GM19043 (cell line): ENCODE data around the gene RIC8A.
"Not testable (repeated sequence)": the region's sequence is repeated elsewhere in the genome, so short reads cannot be mapped to it uniquely, and the experiment has no call there.

ENCODE experiments used
- ATAC-seq: cut with Tn5 transposase; IDR thresholded peaks from one replicate; pipeline ENCODE4 v1.9.1; 2021; ENCODE audit warnings: low read depth; ENCODE audit not compliant: unreplicated experiment

The RIC8A gene

DNA sequence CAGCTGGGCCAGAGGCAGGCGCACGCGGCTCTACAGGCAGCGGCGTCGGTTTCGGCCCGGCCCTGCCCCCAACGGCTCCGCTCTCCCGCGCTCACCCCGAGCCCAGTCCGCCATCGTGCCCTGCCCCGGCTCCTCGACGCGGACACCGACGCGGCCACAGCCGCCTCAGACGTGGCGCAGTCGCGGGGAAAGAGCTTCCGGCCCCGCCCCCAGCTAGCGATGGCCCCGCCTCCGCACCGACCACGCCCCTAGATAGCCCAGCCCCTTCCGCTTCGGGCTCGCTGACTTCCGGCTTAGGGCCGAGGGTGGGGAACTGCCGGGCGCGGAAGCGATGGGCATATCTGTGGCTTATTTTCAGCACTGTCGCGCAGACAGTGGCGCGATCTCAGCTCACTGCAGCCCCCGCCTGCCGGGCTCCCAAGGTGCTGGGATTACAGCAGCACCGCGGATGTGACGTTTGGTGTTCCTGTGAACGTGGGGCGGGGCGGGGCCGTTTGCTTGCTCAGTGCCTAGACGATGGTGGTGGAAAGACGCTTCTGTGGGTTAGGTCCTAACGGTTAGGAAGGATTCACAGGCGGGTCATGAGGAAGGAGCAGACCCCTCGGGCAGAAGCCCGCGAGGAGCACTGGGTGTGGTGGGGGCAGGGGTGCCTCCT lies at the start of gene RIC8A, which contains the start of gene BET1L:
TSS of gene RIC8A (plus strand) at position 501 of the 655 bp plus-strand sequence. CDS start 1,147 bp downstream, outside the sequence.
TSS of gene BET1L (minus strand) at position 192 of the 655 bp plus-strand sequence. CDS start at position 114, 78 bp downstream.
- peak; percentile 73 for ATAC-seq

GRCh38 chr11:180242-180641 lies 27.3 kb upstream of the RIC8A start:
- not testable (repeated sequence) for ATAC-seq

DNA sequence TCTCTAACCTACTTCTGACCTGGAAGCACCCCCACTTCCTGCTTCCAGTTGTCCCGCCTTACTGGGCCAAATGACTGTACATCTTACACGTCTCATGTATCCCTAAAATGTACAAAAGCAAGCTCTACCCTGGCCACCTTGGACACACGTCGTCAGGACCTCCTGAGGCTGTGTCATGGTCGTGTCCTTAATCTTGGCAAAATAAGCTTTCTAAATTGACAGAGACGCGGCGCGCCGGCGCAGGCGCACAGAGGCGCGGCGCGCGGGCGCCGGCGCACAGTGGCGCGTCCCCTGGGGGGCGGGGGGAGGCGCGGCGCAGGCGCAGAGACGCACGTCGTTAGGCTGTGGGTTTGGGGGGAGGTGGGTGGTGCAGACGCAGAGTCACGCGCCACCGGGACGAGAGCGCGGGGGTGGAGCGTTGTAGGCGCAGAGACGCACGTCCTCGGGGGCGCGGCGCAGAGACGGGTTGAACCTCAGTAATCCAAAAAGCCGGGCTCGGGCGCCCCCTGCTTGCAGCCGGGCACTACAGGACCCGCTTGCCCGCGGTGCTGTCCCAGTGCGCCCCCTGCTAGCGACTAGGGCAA lies 18.2 kb upstream of the RIC8A start:
- ATAC-seq, result not testable (repeated sequence)

- ATAC-seq, result peak; percentile 71
These were observed 17.6 kb upstream of the RIC8A start for GRCh38 chr11:189843-190311.

- not testable (repeated sequence) for ATAC-seq
These were observed 17.0 kb upstream of the RIC8A start for GRCh38 chr11:190546-190945.

DNA sequence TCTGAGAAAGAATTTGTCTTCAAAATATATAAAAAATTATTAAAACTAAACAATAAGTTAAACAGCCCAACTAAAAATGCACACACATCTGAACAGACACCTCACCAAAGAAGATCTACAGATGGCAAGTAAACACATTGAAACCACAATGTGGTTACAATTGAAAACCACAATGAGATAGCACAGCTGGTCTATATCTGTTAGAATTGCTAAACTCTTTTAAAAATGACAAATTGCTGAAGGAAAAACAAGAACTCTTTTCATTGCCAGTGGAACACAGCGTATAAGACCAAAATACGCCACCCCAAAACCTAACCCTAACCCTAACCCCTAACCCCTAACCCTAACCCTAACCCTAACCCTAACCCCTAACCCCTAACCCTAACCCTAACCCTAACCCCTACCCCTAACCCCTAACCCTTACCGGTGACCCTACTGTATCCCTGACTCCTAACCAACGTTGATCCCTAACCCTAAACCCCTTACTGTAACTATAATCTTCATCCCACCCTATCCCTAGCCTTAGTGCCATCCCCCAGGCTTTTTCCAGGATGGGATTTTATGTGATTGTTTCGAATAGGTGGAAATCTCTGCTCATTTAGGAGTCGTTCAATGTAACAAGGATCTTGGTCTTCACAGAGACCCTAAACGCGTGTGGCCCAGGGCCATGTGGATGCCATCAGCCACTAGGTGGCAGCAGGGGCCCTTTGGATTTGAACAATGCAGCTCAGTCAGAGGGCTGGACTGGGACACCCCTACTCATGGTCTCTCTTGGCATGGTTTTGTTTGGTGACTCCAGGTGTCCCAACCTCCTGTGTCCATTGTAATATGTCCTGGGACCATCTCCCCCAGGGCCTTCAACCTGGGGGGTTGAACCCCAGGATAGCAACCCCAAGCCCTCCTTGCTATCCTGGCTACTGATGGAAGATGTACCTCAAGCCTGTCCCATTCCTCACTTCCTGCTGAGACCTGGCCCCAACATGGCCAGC lies 15.7 kb upstream of the RIC8A start:
- not testable (repeated sequence) for ATAC-seq

GRCh38 chr11:192674-193128 lies 14.8 kb upstream of the RIC8A start, which contains the start of gene SCGB1C1:
TSS of gene SCGB1C1 (plus strand) at chr11:193078. CDS start at chr11:193100, 22 bp downstream.
- ATAC-seq, result not testable (repeated sequence)

- ATAC-seq, result not testable (repeated sequence)
These were observed 14.0 kb upstream of the RIC8A start for GRCh38 chr11:193481-193880.

GRCh38 chr11:196786-197731 lies 10.4 kb upstream of the RIC8A start:
- no peak for ATAC-seq

DNA sequence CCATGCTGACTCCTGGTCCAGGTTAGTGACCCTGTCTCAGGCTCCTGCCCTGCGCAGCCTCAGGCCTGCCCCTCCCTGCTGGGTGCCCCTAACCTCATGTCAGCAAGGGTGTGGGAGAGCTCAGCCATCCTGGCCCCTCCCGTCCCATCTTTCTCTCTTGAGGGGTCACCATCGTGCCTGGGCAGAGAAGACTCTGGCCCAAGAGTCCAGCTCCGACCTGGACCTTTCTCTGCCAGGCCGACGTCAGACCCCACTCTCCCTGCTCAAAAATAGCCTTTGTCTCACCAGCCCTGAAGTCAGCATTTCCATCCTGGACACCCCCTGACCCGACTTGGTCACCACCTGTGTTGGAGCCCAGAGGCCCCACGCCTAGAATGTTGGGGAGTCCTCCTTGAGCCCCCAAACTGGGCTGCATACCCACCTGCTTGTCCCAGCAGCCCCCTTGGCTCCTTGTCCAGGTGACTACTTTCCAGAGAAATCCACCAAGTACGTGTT lies 9.7 kb upstream of the RIC8A start:
- ATAC-seq, result no peak

GRCh38 chr11:198236-198806 lies 9.2 kb upstream of the RIC8A start:
- ATAC-seq, result no peak

DNA sequence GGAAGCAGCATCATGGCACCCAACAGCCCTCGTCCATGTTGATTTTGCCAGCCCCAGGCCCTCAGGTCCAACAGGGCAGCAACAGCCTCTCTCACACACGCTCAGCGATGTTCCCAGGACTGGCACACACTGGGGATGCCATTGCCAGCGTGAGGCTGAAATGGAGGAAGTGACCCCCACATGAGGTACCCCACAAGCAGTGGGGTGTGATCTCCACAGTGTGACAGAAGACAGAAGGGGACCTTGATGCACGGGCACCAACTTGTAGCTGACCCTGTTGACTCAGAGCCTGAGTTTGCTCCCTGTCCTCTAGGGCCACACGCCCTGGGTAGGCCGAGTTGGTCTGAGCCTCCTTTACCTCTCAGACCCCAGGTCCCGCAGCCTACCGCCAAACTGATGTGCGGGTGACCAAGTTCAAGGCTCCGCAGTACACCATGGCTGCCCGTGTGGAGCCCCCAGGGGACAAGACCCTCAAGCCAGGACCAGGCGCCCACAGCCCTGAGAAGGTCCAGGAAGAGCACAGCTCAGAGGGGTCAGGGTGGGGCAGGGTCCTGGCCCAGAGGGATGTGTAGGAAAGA lies 8.4 kb upstream of the RIC8A start:
- no peak for ATAC-seq

- ATAC-seq, result no peak
These were observed 7.7 kb upstream of the RIC8A start for GRCh38 chr11:199782-200181.

DNA sequence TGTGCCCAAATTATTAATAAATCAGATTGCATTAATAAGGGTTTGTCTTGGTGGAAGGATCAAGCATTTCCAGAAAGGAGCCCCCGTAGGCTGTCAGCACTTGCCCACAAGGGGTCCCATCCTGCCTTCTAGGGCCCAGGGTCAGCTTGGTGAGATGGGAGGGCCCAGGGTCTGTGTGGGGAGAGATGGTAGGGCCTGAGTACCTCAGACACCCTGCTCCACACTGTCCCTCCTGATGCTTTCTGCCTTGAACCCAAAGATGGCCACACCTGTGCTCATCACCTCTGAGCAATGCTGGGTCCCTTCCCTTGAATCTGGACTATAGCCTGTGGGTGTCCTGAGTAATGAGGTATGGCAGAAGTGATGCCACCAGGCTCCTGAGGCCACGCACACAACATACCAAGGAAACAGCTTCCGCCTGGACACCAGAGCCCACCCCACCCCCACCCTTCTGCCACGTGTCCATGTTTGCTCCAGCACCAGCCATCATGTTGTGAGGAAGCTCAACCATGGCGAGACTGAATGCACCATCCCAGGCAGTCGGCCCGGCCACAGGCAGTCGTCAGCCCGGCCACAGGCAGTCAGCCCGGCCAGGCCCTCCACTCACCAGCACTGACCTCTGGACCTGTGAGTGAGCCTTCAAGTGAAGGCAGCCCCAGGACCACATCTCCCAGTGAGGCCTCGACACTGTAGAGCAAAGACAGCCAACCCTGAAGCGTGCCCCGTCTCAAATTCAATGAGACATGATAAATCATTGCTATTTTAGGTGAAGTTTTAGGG lies 7.1 kb upstream of the RIC8A start:
- ATAC-seq, result no peak

DNA sequence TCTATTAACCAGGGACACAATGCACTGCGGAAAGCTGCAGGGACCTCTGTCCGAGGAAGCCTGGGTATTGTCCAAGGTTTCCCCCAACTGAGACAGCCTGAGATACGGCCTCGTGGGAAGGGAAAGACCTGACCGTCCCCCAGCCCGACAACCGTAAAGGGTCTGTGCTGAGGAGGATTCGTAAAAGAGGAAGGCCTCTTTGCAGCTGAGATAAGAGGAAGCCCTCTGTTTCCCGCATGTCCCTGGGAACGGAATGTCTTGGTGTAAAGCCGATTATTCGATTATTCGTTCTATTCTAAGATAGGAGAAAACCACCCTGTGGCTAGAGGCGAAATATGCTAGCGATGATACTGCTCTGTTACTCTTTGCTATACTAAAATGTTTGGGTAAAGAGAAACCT lies 5.5 kb upstream of the RIC8A start:
- ATAC-seq, result no peak

DNA sequence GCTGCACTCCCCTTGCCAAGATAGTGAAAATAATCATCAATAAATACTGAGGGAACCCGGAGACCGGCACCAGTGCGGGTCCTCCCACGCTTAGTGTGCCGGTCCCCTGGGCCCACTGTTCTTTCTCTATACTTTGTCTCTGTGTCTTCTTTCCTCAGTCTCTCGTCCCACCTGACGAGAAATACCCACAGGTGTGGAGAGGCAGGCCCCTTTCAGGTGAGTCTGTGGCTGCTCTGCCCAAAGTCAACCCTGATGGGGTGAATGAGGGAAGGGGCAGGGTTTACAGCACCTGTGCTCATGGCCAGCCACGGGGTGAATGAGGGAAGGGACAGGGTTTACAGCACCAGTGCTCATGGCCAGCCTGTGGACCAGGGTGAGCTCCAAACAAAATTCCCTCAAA lies 5.0 kb upstream of the RIC8A start:
- ATAC-seq, result no peak

GRCh38 chr11:203056-203944 lies 4.2 kb upstream of the RIC8A start:
- ATAC-seq, result no peak
